GM21447 (cell line): ENCODE results near the gene PLK1.
"Not testable (repeated sequence)": the region's sequence is repeated elsewhere in the genome, so short reads cannot be mapped to it uniquely, and the experiment has no call there.

Source experiments
- ATAC-seq: cut with Tn5 transposase; IDR thresholded peaks from one replicate; pipeline ENCODE4 v1.9.1; 2021; ENCODE audit not compliant: unreplicated experiment

The PLK1 gene

GRCh38 chr16:23706439-23706838, 27.8 kb downstream of the PLK1 start:
- ATAC-seq: no peak

- ATAC-seq: no peak
These were observed 30.8 kb downstream of the PLK1 start for GRCh38 chr16:23709536-23709935.

GRCh38 chr16:23710008-23710407, 31.3 kb downstream of the PLK1 start:
- no peak for ATAC-seq

- no peak for ATAC-seq
These were observed 31.8 kb downstream of the PLK1 start for GRCh38 chr16:23710504-23710903.

GRCh38 chr16:23711785-23712184, 33.1 kb downstream of the PLK1 start:
- no peak for ATAC-seq

GRCh38 chr16:23712976-23713375, 34.3 kb downstream of the PLK1 start, which contains the start of gene ERN2:
ERN2 (minus strand) TSS chr16:23713222; CDS start chr16:23713187, 35 bp downstream.
- ATAC-seq: no peak

- no peak for ATAC-seq
These were observed 37.8 kb downstream of the PLK1 start for GRCh38 chr16:23716484-23716883.

GRCh38 chr16:23722613-23723240, 44.0 kb downstream of the PLK1 start:
- ATAC-seq: not testable (repeated sequence)

- ATAC-seq: no peak
These were observed 45.6 kb downstream of the PLK1 start for GRCh38 chr16:23724096-23724784.

- no peak for ATAC-seq
These were observed 46.1 kb downstream of the PLK1 start for GRCh38 chr16:23724785-23725131.

- no peak for ATAC-seq
These were observed 48.0 kb downstream of the PLK1 start for GRCh38 chr16:23726710-23727109.

GRCh38 chr16:23728112-23728477, 49.4 kb downstream of the PLK1 start:
- no peak for ATAC-seq

GRCh38 chr16:23729503-23730424, 51.1 kb downstream of the PLK1 start:
- no peak for ATAC-seq

- no peak for ATAC-seq
These were observed 55.6 kb downstream of the PLK1 start for GRCh38 chr16:23734176-23734893.

GRCh38 chr16:23737423-23738028, 58.8 kb downstream of the PLK1 start:
- ATAC-seq: not testable (repeated sequence)

- ATAC-seq: no peak
These were observed 60.8 kb downstream of the PLK1 start for GRCh38 chr16:23739516-23739915.
